OCI-LY7 (cell line): Measurements from ENCODE around the gene CNOT10.

Source experiments
- EZH2phosphoT487 ChIP-seq: fragments of 200-600 bp; sonication (generic); IDR thresholded peaks from 2 replicates; pipeline ENCODE4 v1.6.1; 2018; ENCODE audit warnings: low read depth, borderline replicate concordance, mild to moderate bottlenecking, mixed run types, antibody characterized with exemption, low read length, moderate library complexity, mixed read lengths
- TF ChIP-seq, protein P1 (sequence below): fragments of 200-600 bp; sonication (generic); conservative IDR thresholded peaks from 2 replicates; pipeline ENCODE4 v1.5.1; 2014; ENCODE audit warnings: mild to moderate bottlenecking, antibody characterized with exemption, low read length, moderate library complexity, mixed read lengths

DNA sequence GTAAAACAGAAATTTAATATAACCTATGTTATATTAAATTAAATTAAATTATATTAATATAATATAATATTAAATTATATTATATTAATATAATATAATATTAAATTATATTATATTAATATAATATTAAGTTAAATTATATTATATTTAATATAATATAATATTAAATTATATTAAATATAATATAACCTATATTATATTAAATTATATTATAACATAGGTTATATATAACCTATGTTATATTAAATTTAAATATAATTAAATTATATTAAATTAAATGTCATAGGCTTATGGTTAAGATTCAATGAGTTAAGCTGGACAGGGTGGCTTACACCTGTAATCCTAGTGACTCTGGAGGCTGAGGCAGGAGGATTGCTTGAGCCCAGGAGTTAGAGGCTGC, 40.6 kb upstream of the CNOT10 start:
- no peak for TF ChIP-seq EZH2phosphoT487
- TF ChIP-seq, protein P1, sequence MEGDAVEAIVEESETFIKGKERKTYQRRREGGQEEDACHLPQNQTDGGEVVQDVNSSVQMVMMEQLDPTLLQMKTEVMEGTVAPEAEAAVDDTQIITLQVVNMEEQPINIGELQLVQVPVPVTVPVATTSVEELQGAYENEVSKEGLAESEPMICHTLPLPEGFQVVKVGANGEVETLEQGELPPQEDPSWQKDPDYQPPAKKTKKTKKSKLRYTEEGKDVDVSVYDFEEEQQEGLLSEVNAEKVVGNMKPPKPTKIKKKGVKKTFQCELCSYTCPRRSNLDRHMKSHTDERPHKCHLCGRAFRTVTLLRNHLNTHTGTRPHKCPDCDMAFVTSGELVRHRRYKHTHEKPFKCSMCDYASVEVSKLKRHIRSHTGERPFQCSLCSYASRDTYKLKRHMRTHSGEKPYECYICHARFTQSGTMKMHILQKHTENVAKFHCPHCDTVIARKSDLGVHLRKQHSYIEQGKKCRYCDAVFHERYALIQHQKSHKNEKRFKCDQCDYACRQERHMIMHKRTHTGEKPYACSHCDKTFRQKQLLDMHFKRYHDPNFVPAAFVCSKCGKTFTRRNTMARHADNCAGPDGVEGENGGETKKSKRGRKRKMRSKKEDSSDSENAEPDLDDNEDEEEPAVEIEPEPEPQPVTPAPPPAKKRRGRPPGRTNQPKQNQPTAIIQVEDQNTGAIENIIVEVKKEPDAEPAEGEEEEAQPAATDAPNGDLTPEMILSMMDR = no peak
